Measurements from ENCODE around the gene PDE4B. TPM values are rescaled to one million over a fixed set of nuclear protein-coding genes. Genes with fewer than 3 reads are reported as not detected.

Gene PDE4B
- total RNA-seq, 2 experiments from 2014 or later, result 2.4 to 3.1 TPM

DNA sequence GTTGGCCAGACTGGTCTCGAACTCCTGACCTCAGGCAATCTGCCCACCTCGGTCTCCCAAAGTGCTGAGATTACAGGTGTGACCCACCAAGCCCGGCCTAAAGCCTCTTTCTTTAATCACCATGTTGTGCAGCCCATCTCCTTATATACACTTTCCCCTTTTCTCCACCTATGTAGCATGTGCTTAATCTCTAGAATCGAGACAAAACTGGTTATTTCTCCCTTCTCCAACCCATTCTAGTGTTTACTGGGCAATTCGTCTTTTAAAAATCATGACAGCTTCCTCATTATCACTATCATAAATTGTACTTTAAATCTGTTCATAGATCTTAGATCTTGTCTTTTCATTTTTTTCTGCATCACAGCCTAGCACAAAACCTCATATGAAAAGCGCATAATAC, 285.7 kb downstream of the PDE4B start:
- H3K4me3 ChIP-seq (ENCODE audit: low read depth, low read length, poor library complexity, severe bottlenecking), result no peak overlapping the region
- no peak for TF ChIP-seq EZH2phosphoT487 (IDR thresholded peaks at IDR 0.05; ENCODE audit: borderline replicate concordance, low read depth, low read length)
- no peaks in the 10 kb centered on the region for H3K36me3 ChIP-seq (ENCODE audit: insufficient read depth, low read length)
- H3K4me2 ChIP-seq (ENCODE audit: low read length), result no peak overlapping the region
- CTCF ChIA-PET (ENCODE audit: unreplicated experiment), result no interaction called here
- H4K20me1 ChIP-seq (ENCODE audit: insufficient read depth, low read length), result no peaks in the 10 kb centered on the region
- H3K9me2 ChIP-seq (ENCODE audit: insufficient read depth, low read length), result no peaks in the 10 kb centered on the region
- no peaks in the 10 kb centered on the region for H3K9me3 ChIP-seq (ENCODE audit: low read length)
- H2AFZ ChIP-seq (ENCODE audit: low read length), result no peak overlapping the region
- no peak overlapping the region for H3K27ac ChIP-seq (ENCODE audit: low read depth, low read length, poor library complexity, severe bottlenecking)
- no peaks in the 10 kb centered on the region for H3K4me1 ChIP-seq (ENCODE audit: insufficient read depth, low read length, poor library complexity, severe bottlenecking)
- no peak for DNase-seq (ENCODE audit: low spot score)
- POLR2A ChIA-PET, result no interaction called here
- intact Hi-C loops (cut with micrococcal nuclease; ENCODE audit: unreplicated experiment), result no loop called here
- no TSS peak for BruUV-seq (replicated peaks)
- no peaks in the 10 kb centered on the region for H3K79me2 ChIP-seq (ENCODE audit: insufficient read depth, low read depth, low read length)

DNA sequence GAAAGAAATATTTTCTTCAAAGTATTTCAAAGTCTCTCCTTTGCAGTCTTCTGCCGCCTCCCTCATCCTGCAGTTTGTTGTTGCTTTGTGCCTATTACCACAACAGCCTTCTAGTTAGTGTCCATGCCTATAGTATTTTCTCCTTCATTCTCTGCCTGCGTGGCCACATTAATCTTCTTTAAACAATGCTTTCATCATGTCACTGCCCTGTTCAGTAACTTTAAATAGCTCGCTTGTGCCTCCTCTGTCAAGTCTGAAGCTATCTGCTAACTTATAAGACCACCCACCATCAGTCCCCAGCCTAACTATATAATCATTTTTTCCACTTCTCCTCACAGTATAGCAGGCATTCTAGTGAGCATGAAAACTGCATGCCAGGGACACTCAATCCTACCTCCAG, 290.3 kb downstream of the PDE4B start:
- no peaks in the 10 kb centered on the region for H3K9me2 ChIP-seq (ENCODE audit: insufficient read depth, low read length)
- H3K36me3 ChIP-seq (ENCODE audit: insufficient read depth, low read length), result no peaks in the 10 kb centered on the region
- CTCF ChIA-PET (ENCODE audit: unreplicated experiment), result no interaction called here
- H3K4me2 ChIP-seq (ENCODE audit: low read length), result no peak overlapping the region
- no TSS peak for BruUV-seq (replicated peaks)
- H3K9me3 ChIP-seq (ENCODE audit: low read length), result no peaks in the 10 kb centered on the region
- H4K20me1 ChIP-seq (ENCODE audit: insufficient read depth, low read length), result no peaks in the 10 kb centered on the region
- H3K4me1 ChIP-seq (ENCODE audit: insufficient read depth, low read length, poor library complexity, severe bottlenecking), result no peaks in the 10 kb centered on the region
- no peak for DNase-seq (ENCODE audit: low spot score)
- H3K4me3 ChIP-seq (ENCODE audit: low read depth, low read length, poor library complexity, severe bottlenecking), result no peak overlapping the region
- no peaks in the 10 kb centered on the region for H3K79me2 ChIP-seq (ENCODE audit: insufficient read depth, low read depth, low read length)
- H3K27ac ChIP-seq (ENCODE audit: low read depth, low read length, poor library complexity, severe bottlenecking), result no peak overlapping the region
- POLR2A ChIA-PET, result no interaction called here
- intact Hi-C loops (cut with micrococcal nuclease; ENCODE audit: unreplicated experiment), result no loop called here
- TF ChIP-seq EZH2phosphoT487 (IDR thresholded peaks at IDR 0.05; ENCODE audit: borderline replicate concordance, low read depth, low read length), result no peak
- TF ChIP-seq, protein P1, sequence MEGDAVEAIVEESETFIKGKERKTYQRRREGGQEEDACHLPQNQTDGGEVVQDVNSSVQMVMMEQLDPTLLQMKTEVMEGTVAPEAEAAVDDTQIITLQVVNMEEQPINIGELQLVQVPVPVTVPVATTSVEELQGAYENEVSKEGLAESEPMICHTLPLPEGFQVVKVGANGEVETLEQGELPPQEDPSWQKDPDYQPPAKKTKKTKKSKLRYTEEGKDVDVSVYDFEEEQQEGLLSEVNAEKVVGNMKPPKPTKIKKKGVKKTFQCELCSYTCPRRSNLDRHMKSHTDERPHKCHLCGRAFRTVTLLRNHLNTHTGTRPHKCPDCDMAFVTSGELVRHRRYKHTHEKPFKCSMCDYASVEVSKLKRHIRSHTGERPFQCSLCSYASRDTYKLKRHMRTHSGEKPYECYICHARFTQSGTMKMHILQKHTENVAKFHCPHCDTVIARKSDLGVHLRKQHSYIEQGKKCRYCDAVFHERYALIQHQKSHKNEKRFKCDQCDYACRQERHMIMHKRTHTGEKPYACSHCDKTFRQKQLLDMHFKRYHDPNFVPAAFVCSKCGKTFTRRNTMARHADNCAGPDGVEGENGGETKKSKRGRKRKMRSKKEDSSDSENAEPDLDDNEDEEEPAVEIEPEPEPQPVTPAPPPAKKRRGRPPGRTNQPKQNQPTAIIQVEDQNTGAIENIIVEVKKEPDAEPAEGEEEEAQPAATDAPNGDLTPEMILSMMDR (conservative IDR thresholded peaks at IDR 0.05; ENCODE audit: low read length), result no peak
- no peak overlapping the region for H2AFZ ChIP-seq (ENCODE audit: low read length)

DNA sequence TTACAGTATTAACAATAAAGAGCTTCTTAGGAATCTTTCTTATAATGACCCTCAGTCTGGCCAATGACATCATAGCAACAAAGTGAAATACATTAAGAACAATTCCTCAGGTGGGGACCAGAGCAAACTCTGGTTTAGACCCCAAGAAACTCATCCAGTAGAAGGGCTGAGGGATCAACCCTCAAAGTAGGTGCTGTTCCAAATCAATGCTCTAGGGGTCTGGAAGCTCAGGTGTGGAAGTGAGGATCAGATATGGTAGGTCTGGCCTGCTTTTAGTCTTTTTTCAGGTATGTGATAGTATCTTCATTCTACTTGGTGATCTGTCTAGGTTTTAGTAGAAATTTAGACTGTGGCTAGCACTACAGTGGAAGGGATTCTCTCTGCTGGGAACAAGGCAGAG, 291.7 kb downstream of the PDE4B start:
- ChIA-PET CTCF (ENCODE audit: unreplicated experiment) (no interaction called here), POLR2A (no interaction called here)
- no peak overlapping the region for H3K27ac ChIP-seq (ENCODE audit: low read depth, low read length, poor library complexity, severe bottlenecking)

More for the DNA sequence above, 291.7 kb downstream of the PDE4B start:
- Histone ChIP-seq H3K4me3 (ENCODE audit: low read depth, low read length, poor library complexity, severe bottlenecking) (no peak overlapping the region), H3K9me3 (ENCODE audit: low read length) (no peaks in the 10 kb centered on the region), H2AFZ (ENCODE audit: low read length) (no peak overlapping the region), H3K9me2 (ENCODE audit: insufficient read depth, low read length) (no peaks in the 10 kb centered on the region), H3K4me1 (ENCODE audit: insufficient read depth, low read length, poor library complexity, severe bottlenecking) (no peaks in the 10 kb centered on the region), H4K20me1 (ENCODE audit: insufficient read depth, low read length) (no peaks in the 10 kb centered on the region), H3K4me2 (ENCODE audit: low read length) (no peak overlapping the region), H3K79me2 (ENCODE audit: insufficient read depth, low read depth, low read length) (no peaks in the 10 kb centered on the region), H3K36me3 (ENCODE audit: insufficient read depth, low read length) (no peaks in the 10 kb centered on the region)
- no TSS peak for BruUV-seq (replicated peaks)
- intact Hi-C loops (cut with micrococcal nuclease; ENCODE audit: unreplicated experiment), result no loop called here
- DNase-seq (ENCODE audit: low spot score), result no peak
- TF ChIP-seq EZH2phosphoT487 (IDR thresholded peaks at IDR 0.05; ENCODE audit: borderline replicate concordance, low read depth, low read length), result no peak
- TF ChIP-seq, protein P1 (conservative IDR thresholded peaks at IDR 0.05; ENCODE audit: low read length), result no peak
